RWPE2 (cell line): ENCODE measurements around the gene P2RY1.
A peak's percentile ranks its signal among the peaks of the same experiment; 100 is the strongest.
"Not testable (repeated sequence)": the region's sequence is repeated elsewhere in the genome, so short reads cannot be mapped to it uniquely, and the experiment has no call there.

Experiments used
- ATAC-seq: fragments of 200-7000 bp; cut with Tn5 transposase; 3 replicates; pipeline ENCODE4 v1.9.1; 2021; ENCODE audit warnings: low read depth
- DNase-seq: peaks from one replicate; pipeline ENCODE4 v3.0.0-alpha.2; 2020; ENCODE audit warnings: low spot score
- H3K27ac ChIP-seq: fragments of 450-650 bp; 2 replicates; pipeline ENCODE4 v1.5.1; 2017; ENCODE audit warnings: mild to moderate bottlenecking; ENCODE audit not compliant: poor library complexity, severe bottlenecking
- H3K27me3 ChIP-seq: fragments of 250-450 bp; sonication (Bioruptor Pico); 2 replicates; pipeline ENCODE4 v1.5.1; 2021; ENCODE audit warnings: mild to moderate bottlenecking, moderate library complexity; ENCODE audit not compliant: insufficient read depth, poor library complexity, severe bottlenecking
- H3K36me3 ChIP-seq: fragments of 250-450 bp; sonication (Bioruptor Pico); 2 replicates; pipeline ENCODE4 v1.5.1; 2020; ENCODE audit warnings: low read depth, mild to moderate bottlenecking, moderate library complexity
- H3K4me1 ChIP-seq: fragments of 250-450 bp; sonication (Bioruptor Pico); 2 replicates; pipeline ENCODE4 v1.5.1; 2021; ENCODE audit warnings: mild to moderate bottlenecking, moderate library complexity; ENCODE audit not compliant: insufficient read depth, poor library complexity, severe bottlenecking
- H3K4me3 ChIP-seq: fragments of 250-450 bp; sonication (Bioruptor Pico); 2 replicates; pipeline ENCODE4 v1.5.1; 2021; ENCODE audit warnings: mild to moderate bottlenecking, moderate library complexity; ENCODE audit not compliant: severe bottlenecking
- H3K9me3 ChIP-seq: fragments of 250-450 bp; sonication (Bioruptor Pico); 2 replicates; pipeline ENCODE4 v1.5.1; 2021; ENCODE audit warnings: mild to moderate bottlenecking, moderate library complexity; ENCODE audit not compliant: severe bottlenecking
- CTCF ChIP-seq: fragments of 450-650 bp; IDR thresholded peaks from one replicate; pipeline ENCODE4 v1.5.1; 2017; ENCODE audit warnings: mild to moderate bottlenecking, moderate library complexity; ENCODE audit not compliant: poor library complexity, severe bottlenecking

The P2RY1 gene

GRCh38 chr3:152858170-152858800 lies 23.4 kb downstream of the P2RY1 start:
- ATAC-seq (no peak), DNase-seq (no peak)
- no peak overlapping the region for H3K4me3 ChIP-seq
- peaks cover 4% of the 10 kb centered on the region for H3K4me1 ChIP-seq
- TF ChIP-seq CTCF, result no peak
- no peaks in the 10 kb centered on the region for H3K36me3 ChIP-seq
- H3K27me3 ChIP-seq, result no peaks in the 10 kb centered on the region
- no peaks in the 10 kb centered on the region for H3K9me3 ChIP-seq
- no peak overlapping the region for H3K27ac ChIP-seq

GRCh38 chr3:152860736-152861135 lies 25.8 kb downstream of the P2RY1 start:
- ATAC-seq, result no peak
- no peak for DNase-seq
- Histone ChIP-seq H3K9me3 (no peaks in the 10 kb centered on the region), H3K27ac (no peak overlapping the region), H3K4me3 (no peak overlapping the region), H3K36me3 (no peaks in the 10 kb centered on the region), H3K27me3 (no peaks in the 10 kb centered on the region), H3K4me1 (no peaks in the 10 kb centered on the region)
- no peak for TF ChIP-seq CTCF

GRCh38 chr3:152865668-152866245 lies 30.8 kb downstream of the P2RY1 start:
- no peak for TF ChIP-seq CTCF
- H3K9me3 ChIP-seq, result no peaks in the 10 kb centered on the region
- no peak for DNase-seq
- no peaks in the 10 kb centered on the region for H3K36me3 ChIP-seq
- H3K4me3 ChIP-seq, result no peak overlapping the region
- H3K27me3 ChIP-seq, result no peaks in the 10 kb centered on the region
- H3K4me1 ChIP-seq, result peaks cover 10% of the 10 kb centered on the region
- no peak overlapping the region for H3K27ac ChIP-seq
- no peak for ATAC-seq

GRCh38 chr3:152870027-152870426 lies 35.1 kb downstream of the P2RY1 start:
- no peaks in the 10 kb centered on the region for H3K9me3 ChIP-seq
- DNase-seq, result peak; percentile 46

GRCh38 chr3:152873314-152873713 lies 38.4 kb downstream of the P2RY1 start:
- H3K4me3 ChIP-seq, H3K36me3 ChIP-seq, H3K27ac ChIP-seq, H3K9me3 ChIP-seq, H3K27me3 ChIP-seq, DNase-seq, ATAC-seq: not testable (repeated sequence)
- peaks cover 10% of the 10 kb centered on the region for H3K4me1 ChIP-seq

More at GRCh38 chr3:152870027-152870426, 35.1 kb downstream of the P2RY1 start:
- Histone ChIP-seq H3K4me1 (peaks cover 10% of the 10 kb centered on the region), H3K27ac (no peak overlapping the region), H3K27me3 (no peaks in the 10 kb centered on the region), H3K4me3 (no peak overlapping the region), H3K36me3 (no peaks in the 10 kb centered on the region)
- ATAC-seq, result peak; percentile 93
- no peak for TF ChIP-seq CTCF
